ENCODE data around the gene TEC. TPM values are rescaled to one million over a fixed set of nuclear protein-coding genes. Genes with fewer than 3 reads are reported as not detected.
"Not testable (repeated sequence)": the region's sequence is repeated elsewhere in the genome, so short reads cannot be mapped to it uniquely, and the experiment has no call there.

TEC gene
- polyA plus RNA-seq (ENCODE audit: insufficient read length), result 0.37 TPM

- DNase-seq (ENCODE audit: low read depth), result no peak
Observed at GRCh38 chr4:48268956-48269860, at the start of gene TEC. Gene TEC, minus strand, starts transcription at chr4:48269838. Its CDS starts 41,224 bp downstream, at chr4:48228614.

GRCh38 chr4:48315728-48316630 is 46.3 kb upstream of the TEC start:
- no peak for DNase-seq (ENCODE audit: low read depth)

DNA sequence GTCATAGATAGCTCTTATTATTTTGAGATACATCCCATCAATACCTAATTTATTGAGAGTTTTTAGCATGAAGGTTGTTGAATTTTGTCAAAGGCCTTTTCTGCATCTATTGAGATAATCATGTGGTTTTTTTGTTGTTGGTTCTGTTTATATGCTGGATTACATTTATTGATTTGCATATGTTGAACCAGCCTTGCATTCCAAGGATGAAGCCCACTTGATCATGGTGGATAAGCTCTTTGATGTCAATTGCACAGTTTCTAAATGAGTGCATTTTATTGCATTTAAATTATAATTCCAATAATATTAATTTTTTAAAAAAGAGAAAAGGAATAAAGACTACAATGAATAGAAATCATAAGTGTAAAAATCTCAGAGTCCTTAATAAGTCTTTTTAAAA is 45.1 kb upstream of the TEC start:
- DNase-seq (ENCODE audit: low read depth), result not testable (repeated sequence)

DNA sequence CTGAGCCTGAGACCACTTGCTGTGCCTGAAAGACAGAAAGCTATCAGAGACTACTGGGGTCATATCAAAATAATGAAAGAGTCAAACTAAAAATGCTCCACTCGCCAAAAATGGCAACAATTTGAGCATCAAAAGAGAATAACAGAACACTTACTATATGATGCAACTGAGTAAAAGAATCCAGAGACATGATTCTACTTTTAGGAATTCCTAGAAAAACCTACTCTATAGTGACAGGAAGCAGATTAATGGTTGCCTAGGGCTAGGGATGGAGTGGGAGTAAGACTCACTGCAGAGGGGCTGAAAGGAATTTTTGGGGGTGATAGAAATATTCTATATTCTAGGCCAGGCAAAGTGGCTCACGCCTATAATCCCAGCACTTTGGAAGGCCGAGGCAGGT is 42.3 kb upstream of the TEC start:
- DNase-seq (ENCODE audit: low read depth), result no peak

DNA sequence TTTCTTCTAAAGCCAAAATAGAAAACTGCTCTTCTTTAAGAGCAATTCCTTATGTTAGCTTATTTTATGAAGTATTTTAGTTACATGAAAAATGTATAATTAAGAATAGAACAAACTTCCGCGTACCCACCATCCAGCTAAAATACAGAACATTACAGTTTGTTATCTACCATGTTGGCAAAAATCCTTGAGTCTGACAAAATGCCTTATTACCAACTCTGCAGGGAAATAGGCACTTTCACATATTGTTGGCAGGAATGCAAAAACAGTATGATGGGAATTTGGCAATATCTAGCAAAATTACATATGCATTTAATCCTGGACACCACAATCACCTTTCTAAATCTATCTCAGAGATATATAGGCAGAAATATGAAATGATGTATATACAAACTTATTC is 39.3 kb upstream of the TEC start:
- no peak for DNase-seq (ENCODE audit: low read depth)

DNA sequence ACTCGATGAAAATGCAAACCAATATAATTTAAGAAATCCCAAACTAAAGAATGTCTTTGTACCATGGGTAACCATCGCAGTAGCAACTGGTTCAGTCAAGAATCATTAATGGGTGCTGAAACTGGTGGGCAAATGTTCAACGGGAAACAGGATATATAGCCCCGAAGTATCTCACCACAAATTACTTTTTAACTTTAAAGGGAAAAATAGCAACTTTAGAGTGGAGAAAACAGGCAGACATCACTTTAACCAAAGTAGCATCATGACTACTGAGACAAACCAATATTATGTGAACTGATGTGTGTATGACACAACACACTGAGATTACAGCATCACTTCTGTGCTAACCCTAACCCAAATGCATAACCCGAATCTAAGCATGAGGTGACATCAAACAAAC is 37.9 kb upstream of the TEC start:
- no peak for DNase-seq (ENCODE audit: low read depth)

- no peak for DNase-seq (ENCODE audit: low read depth)
Observed at GRCh38 chr4:48305508-48305907, 35.9 kb upstream of the TEC start.

DNA sequence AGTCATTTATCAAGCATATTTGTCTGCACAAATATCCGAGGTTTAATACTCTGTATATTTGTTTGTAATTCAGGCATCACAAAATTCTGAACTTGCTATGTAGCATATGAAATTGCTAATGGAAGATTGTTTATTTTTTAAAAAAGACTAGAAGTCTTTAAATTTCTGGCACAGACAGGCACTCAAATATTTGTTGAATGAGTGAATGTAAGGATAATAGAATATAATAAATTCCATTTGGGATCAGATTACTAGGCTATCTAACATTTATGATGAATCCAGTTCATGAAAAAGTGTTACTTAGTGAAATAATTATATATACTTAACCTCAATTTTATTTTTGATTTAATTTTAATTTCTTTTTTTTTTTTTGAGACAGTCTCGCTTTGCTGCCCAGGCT is 30.4 kb upstream of the TEC start:
- no peak for DNase-seq (ENCODE audit: low read depth)

DNA sequence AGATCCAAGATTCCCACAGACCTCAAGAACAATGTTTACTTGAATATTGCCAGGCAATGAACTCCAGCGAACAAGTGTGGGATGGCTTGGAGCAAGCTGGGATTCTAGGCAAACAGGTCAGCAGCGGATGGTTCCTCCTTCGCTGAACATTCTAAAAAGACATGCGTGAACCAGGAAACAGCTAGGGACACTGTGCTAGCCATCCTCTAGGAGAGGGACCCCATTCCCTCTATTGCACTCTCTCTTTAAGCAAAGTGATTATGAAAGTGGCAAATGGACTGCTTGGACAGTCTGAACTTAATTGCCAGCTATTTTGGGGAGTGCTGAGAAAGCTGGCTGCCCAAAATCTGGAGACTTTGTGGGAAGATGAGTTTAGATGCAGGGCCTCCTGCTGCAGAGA is 29.9 kb upstream of the TEC start:
- no peak for DNase-seq (ENCODE audit: low read depth)

DNA sequence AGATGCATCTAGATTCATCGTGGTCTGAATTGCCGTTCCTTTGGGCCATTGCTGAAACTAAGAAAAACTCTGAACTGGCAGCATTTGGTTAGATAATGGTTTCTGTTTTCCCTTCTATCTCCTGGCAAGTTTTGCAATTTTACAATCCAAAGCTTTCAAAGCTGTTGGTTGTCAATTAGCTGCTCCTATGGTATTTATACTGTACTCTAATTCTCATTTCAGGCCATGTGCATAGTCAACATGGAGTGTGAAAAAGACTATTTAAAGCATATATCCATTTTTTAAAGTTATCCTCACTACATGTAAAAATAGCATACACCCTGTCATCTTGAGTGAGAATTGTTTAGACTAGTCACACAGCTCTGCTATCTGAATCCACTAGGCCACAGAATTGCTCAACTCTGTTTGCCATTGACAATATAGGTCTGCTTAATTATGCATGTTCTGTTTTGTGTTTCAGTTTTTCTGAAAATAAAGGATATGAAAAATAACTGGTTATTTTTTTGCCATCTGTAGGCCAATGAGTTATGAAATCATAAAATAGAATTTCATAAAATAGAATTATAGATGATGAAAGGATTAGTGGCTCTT is 27.7 kb upstream of the TEC start:
- DNase-seq (ENCODE audit: low read depth), result no peak

DNA sequence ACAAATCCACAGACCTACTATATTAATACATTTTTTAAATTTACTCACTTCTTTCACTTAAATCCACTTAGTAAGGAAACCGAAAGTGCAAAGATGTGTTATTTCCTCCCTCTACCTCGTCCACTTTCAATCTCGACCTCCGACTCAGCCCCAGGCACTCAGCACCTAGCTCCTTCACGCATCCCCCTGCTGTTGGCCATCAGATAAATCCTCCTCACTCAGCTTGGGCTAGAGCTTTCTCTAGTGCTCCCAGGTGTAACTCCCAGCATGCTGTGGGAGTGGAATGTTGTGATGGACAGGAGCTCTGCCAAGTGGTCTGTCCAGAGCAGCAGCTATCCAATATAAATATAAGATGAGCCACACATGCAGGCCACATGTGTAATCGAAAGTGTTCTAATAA is 26.7 kb upstream of the TEC start:
- no peak for DNase-seq (ENCODE audit: low read depth)

GRCh38 chr4:48295116-48295515 is 25.5 kb upstream of the TEC start:
- DNase-seq (ENCODE audit: low read depth), result no peak

DNA sequence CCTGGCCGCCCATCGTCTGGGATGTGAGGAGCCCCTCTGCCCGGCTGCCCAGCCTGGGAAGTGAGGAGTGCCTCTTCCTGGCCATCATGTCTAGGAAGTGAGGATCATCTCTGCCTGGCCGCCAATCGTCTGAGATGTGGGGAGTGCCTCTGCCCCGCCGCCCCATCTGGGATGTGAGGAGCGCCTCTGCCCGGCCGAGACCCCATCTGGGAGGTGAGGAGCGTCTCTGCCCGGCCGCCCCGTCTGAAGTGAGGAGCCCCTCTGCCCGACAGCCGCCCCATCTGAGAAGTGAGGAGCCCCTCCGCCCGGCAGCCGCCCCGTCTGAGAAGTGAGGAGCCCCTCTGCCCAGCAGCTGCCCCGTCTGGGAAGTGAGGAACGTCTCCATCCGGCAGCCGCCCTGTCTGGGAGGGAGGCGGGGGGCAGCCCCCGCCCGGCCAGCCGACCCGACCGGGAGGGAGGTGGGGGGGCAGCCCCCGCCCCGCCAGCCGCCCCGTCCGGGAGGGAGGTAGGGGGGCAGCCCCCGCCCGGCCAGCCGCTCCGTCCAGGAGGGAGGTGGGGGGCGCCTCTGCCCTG is 22.7 kb upstream of the TEC start:
- not testable (repeated sequence) for DNase-seq (ENCODE audit: low read depth)

DNA sequence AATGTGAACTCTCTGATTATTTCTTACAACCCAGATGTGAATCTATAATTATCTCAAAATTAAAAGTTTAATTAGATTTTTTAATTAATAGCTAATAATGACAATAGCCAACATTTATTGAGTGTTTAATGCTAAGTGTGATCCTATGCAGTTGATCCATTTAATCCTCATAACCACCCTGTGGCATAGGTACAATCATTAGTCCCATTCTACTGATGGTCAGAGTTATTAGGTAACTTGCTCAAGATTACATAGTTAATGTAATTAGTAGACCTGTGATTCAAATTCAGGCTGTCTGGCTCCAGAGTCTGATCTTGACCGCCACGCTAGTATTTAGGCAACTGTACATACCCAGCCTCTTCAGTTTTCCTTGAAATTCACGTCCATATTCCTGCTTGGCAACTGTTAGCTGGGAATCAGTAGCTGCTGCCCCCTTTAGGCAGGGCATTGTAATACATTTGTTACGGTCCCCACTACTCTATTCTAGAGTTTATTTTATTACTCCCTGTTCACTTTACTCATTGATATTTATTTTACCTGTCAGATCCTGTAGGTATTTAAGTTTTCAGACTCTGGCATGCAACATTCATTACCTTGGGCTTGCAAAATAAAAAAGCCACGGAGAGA is 20.6 kb upstream of the TEC start:
- DNase-seq (ENCODE audit: low read depth), result no peak

- not testable (repeated sequence) for DNase-seq (ENCODE audit: low read depth)
Observed at GRCh38 chr4:48286060-48286459, 16.4 kb upstream of the TEC start.

- not testable (repeated sequence) for DNase-seq (ENCODE audit: low read depth)
Observed at GRCh38 chr4:48285640-48286039, 16.0 kb upstream of the TEC start.

GRCh38 chr4:48275686-48276085 is 6.0 kb upstream of the TEC start:
- no peak for DNase-seq (ENCODE audit: low read depth)

DNA sequence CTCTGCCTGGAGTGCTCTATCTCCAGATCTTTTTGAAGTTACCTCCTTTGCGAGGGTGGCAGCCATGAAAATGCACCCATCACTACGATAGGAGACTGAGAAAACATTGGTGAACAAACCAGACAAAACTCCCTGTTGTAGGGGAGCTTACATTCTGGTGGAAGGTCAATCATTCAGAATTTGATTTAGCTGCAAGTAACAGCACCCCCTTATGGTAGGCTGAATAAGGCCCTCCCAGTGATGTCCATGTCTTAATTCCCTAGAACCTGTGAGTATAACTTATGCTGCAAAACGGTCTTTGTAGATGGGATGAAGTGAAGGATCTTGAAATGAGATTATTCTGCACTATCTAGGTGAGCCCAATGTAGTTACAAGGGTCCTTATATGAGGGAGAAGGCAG is 5.6 kb upstream of the TEC start:
- DNase-seq (ENCODE audit: low read depth), result no peak

DNA sequence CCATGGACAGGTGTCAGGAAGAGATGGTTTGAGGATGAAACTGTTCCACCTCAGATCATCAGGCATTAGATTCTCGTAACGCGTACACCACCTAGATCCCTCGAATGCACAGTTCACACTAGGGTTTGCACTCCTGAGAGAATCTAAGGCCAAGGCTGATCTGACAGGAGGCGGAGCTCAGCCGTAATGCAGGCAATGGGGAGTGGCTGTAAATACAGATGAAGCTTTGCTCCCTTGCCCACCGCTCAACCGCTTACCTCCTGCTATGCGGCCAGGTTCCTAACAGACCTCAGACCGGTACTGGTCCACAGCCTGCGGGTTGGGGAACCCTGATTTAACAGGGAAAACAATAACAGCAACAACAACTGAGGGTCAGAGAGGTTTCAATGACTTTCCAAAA is 2.0 kb upstream of the TEC start:
- no peak for DNase-seq (ENCODE audit: low read depth)

- DNase-seq (ENCODE audit: low read depth), result no peak
Observed at GRCh38 chr4:48270951-48271473, 1.4 kb upstream of the TEC start.

- no peak for DNase-seq (ENCODE audit: low read depth)
Observed at GRCh38 chr4:48270523-48270897, 872 bp upstream of the TEC start.

Measured in forelimb muscle (tissue), 1 donor.